Uterus (tissue), 4 donors: ENCODE results near the gene MDK. TPM values are rescaled to one million over a fixed set of nuclear protein-coding genes. Genes with fewer than 3 reads are reported as not detected.
"Not testable (repeated sequence)": the region's sequence is repeated elsewhere in the genome, so short reads cannot be mapped to it uniquely, and the experiment has no call there.

Experiments
- DNase-seq, 2 donors: peaks; one replicate each; pipeline ENCODE4 v3.0.0-alpha.2; 2019 to 2020
- H3K27ac ChIP-seq, 2 donors: fragments of 200-600 bp; sonication (generic); 1 replicate in 1 of 2; 2 replicates in 1 of 2; pipeline ENCODE4 v1.5.1; 2016 to 2018
- H3K27me3 ChIP-seq, 2 donors: fragments of 200-600 bp; sonication (generic); one replicate each; pipeline ENCODE4 v1.5.1; 2018 to 2019; ENCODE audit warnings: control low read depth in 1 of 2
- H3K36me3 ChIP-seq, 2 donors: fragments of 200-600 bp; sonication (generic); one replicate each; pipeline ENCODE4 v1.5.1; 2019; ENCODE audit warnings: control low read depth in 1 of 2
- H3K4me1 ChIP-seq, 2 donors: fragments of 200-600 bp; sonication (generic); one replicate each; pipeline ENCODE4 v1.5.1; 2018 to 2019; ENCODE audit warnings: control low read depth in 1 of 2
- H3K4me3 ChIP-seq, 2 donors: fragments of 200-600 bp; sonication (generic); 1 replicate in 1 of 2; 2 replicates in 1 of 2; pipeline ENCODE4 v1.5.1; 2018 to 2019; ENCODE audit warnings: mild to moderate bottlenecking in 1 of 2
- H3K9me3 ChIP-seq, 2 donors: fragments of 200-600 bp; sonication (generic); one replicate each; pipeline ENCODE4 v1.5.1; 2019; ENCODE audit warnings: control low read depth in 1 of 2
- CTCF ChIP-seq, 4 experiments: fragments of 200-600 bp in 2 of 4; fragments of 450-650 bp in 2 of 4; sonication (generic) in 2 of 4; IDR thresholded peaks; one replicate each; pipeline ENCODE4 v1.5.1; 2016 to 2019; ENCODE audit warnings: antibody characterized with exemption in 4 of 4, mild to moderate bottlenecking in 2 of 4, moderate library complexity in 1 of 4
- POLR2A ChIP-seq, 2 donors: fragments of 450-650 bp; IDR thresholded peaks; one replicate each; pipeline ENCODE4 v1.6.1; 2016; ENCODE audit warnings: antibody characterized with exemption in 2 of 2, mild to moderate bottlenecking in 1 of 2, moderate library complexity in 1 of 2
- intact Hi-C: fragments of 100-400 bp; cut with DNase I; formaldehyde crosslinking; loops from one replicate; pipeline ENCODE4 v1.15.1; 2023; ENCODE audit warnings: low total_unique reads
- total RNA-seq, 4 donors: library from RNA; depleted of rRNA in 3 of 4; stranded (reverse); fragments of >200 nt in 3 of 4; gene quantifications; one replicate each; pipeline versions ENCODE4 v1.1.0 to v1.2.4, GENCODE V29; 2014 to 2023
- donor health status: DM: yes; HTN: yes; CAD: no.

The MDK gene
- total RNA-seq, 4 donors from 2014 or later, result 61.7 to 305 (median 103) TPM

DNA sequence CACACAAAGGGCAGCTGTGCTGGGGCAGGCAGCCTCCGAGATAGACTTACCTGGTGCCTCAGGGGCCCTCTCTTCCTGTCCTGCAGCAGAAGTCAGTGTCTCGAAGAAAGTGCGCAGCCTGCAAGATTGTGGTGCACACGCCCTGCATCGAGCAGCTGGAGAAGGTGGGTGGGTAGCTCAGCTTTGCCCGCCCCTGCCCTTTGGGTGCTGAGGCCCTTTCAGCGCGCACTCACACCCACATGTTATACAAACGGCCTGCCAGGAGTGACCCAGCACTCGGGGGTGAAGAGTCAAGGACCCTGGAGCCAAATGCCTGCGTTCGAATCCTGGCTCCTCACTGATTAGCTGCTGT is 13.6 kb upstream of the MDK start:
- Histone ChIP-seq H3K36me3 (no peaks in the 10 kb centered on the region), H3K27me3 (no peaks in the 10 kb centered on the region), H3K4me1 (no peaks in the 10 kb centered on the region), H3K4me3 (no peak overlapping the region), H3K9me3 (no peaks in the 10 kb centered on the region), H3K27ac (no peak overlapping the region)
- no peak for DNase-seq
- intact Hi-C loops, result no loop called here
- no peak for TF ChIP-seq CTCF (IDR thresholded peaks at IDR 0.05)
- no peak for TF ChIP-seq POLR2A (IDR thresholded peaks at IDR 0.05)

DNA sequence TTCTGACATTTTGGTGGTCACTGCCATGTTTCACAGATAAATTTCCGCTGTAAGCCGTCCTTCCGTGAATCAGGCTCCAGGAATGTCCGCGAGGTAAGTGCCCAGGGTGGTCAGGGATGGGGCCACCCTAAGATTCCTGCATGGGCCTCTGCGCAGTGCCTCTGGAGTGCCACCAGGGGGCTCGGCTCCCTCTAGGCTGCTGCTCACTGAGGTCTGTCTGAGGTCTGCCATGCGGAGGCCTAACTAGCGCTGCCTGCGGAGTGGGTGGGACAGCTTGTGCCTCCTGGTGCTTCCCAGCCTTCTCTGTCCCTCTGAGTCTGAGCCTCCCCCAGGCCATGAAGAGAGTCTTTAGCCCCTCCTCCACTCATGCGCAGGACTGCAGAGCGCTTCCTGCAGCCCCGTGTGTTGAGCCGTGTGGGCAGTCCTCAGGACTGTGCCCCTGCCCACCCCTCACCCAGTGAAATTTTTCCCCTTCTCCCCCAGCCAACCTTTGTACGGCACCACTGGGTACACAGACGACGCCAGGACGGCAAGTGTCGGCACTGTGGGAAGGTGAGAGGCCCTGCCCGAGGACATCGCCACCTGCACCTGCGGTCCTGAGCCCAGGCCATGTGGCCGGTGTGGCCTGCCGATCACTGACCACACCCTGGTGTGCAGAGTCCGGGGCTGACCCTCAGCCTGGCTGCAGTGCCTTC is 11.9 kb upstream of the MDK start:
- intact Hi-C loops, result no loop called here
- Histone ChIP-seq H3K27me3 (no peaks in the 10 kb centered on the region), H3K4me3 (no peak overlapping the region), H3K27ac (no peak overlapping the region), H3K9me3 (no peaks in the 10 kb centered on the region), H3K4me1 (no peaks in the 10 kb centered on the region), H3K36me3 (no peaks in the 10 kb centered on the region)
- DNase-seq, result peak; percentile 49 to 55
- TF ChIP-seq POLR2A (IDR thresholded peaks at IDR 0.05) (no peak), CTCF (IDR thresholded peaks at IDR 0.05) (peak; percentile 57 to 77 (median 65))

GRCh38 chr11:46370253-46370652 is 11.2 kb upstream of the MDK start:
- intact Hi-C loops, result no loop called here
- Histone ChIP-seq H3K36me3 (no peaks in the 10 kb centered on the region), H3K9me3 (no peaks in the 10 kb centered on the region)

GRCh38 chr11:46371262-46371661 is 10.2 kb upstream of the MDK start:
- intact Hi-C loops, H3K27me3 ChIP-seq, H3K4me3 ChIP-seq, H3K4me1 ChIP-seq, H3K9me3 ChIP-seq, H3K27ac ChIP-seq, DNase-seq, H3K36me3 ChIP-seq: not testable (repeated sequence)

More at GRCh38 chr11:46370253-46370652, 11.2 kb upstream of the MDK start:
- Histone ChIP-seq H3K27ac (no peak overlapping the region), H3K4me3 (no peak overlapping the region), H3K27me3 (no peaks in the 10 kb centered on the region), H3K4me1 (no peaks in the 10 kb centered on the region)
- TF ChIP-seq POLR2A (IDR thresholded peaks at IDR 0.05) (no peak), CTCF (IDR thresholded peaks at IDR 0.05) (no peak)
- no peak for DNase-seq

DNA sequence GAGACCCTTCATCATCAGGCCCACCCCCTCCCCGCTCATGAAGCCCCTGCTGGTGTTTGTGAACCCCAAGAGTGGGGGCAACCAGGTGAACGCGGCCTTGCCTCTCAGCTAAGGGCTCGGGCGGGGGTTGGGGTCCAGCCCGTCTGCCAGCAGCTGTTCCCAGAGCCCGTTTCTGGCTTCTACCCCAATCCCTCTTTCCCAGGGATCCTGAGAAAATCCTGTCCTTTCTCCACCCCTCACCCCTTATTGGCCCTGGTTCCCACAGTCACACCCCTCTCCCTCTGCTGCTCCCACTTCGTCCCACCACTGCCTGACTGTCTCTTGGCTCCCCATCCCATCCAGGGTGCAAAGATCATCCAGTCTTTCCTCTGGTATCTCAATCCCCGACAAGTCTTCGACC is 9.4 kb upstream of the MDK start:
- Histone ChIP-seq H3K4me3 (no peak overlapping the region), H3K4me1 (no peaks in the 10 kb centered on the region), H3K27me3 (no peaks in the 10 kb centered on the region), H3K9me3 (no peaks in the 10 kb centered on the region), H3K36me3 (no peaks in the 10 kb centered on the region), H3K27ac (no peak overlapping the region)
- no peak for DNase-seq
- no peak for TF ChIP-seq CTCF (IDR thresholded peaks at IDR 0.05)
- TF ChIP-seq POLR2A (IDR thresholded peaks at IDR 0.05), result no peak
- intact Hi-C loops, result no loop called here

DNA sequence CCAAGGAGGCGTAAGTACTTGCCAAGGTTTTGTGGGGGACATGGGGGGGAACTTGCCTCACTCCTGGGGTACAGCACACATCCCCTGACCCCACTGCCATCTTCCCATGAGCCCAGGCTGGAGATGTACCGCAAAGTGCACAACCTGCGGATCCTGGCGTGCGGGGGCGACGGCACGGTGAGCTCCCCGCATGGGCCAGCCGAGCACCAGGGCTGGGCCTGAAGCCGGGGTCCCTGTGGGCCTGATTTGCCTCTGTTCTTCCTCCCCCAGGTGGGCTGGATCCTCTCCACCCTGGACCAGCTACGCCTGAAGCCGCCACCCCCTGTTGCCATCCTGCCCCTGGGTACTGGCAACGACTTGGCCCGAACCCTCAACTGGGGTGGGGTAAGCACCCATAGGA is 9.0 kb upstream of the MDK start:
- H3K27me3 ChIP-seq, H3K4me3 ChIP-seq, H3K9me3 ChIP-seq, H3K27ac ChIP-seq, intact Hi-C loops, H3K36me3 ChIP-seq, DNase-seq, H3K4me1 ChIP-seq: not testable (repeated sequence)
